Esophagus squamous epithelium (tissue), 5 donors: Measurements from ENCODE around the gene SOAT2. TPM values are rescaled to one million over a fixed set of nuclear protein-coding genes. Genes with fewer than 3 reads are reported as not detected.

ENCODE experiments used
- DNase-seq: peaks from one replicate; lab custom pipeline; 2025; lab: John Stamatoyannopoulos, UW
- H3K27ac ChIP-seq, 4 donors: fragments of 200-600 bp; sonication (generic); one replicate each; pipeline ENCODE4 v1.5.1; 2016 to 2019; ENCODE audit warnings: mild to moderate bottlenecking in 1 of 4
- H3K27me3 ChIP-seq, 4 donors: fragments of 200-600 bp; sonication (generic); 1 replicate in 3 of 4; 2 replicates in 1 of 4; pipeline versions ENCODE4 v1.5.1 to v1.6.0; 2017 to 2021; ENCODE audit warnings: antibody characterized with exemption in 1 of 4
- H3K36me3 ChIP-seq, 3 donors: fragments of 200-600 bp; sonication (generic); one replicate each; pipeline ENCODE4 v1.5.1; 2016 to 2019
- H3K4me1 ChIP-seq, 3 donors: fragments of 200-600 bp; sonication (generic); one replicate each; pipeline ENCODE4 v1.5.1; 2017 to 2019
- H3K4me3 ChIP-seq, 4 donors: fragments of 200-600 bp; sonication (generic); 1 replicate in 3 of 4; 2 replicates in 1 of 4; pipeline ENCODE4 v1.5.1; 2016 to 2019; ENCODE audit warnings: mild to moderate bottlenecking in 2 of 4, moderate library complexity in 1 of 4
- H3K9me3 ChIP-seq, 3 donors: fragments of 200-600 bp; sonication (generic); one replicate each; pipeline ENCODE4 v1.5.1; 2016 to 2019
- CTCF ChIP-seq, 6 experiments: fragments of 450-650 bp in 4 of 6; fragments of 200-600 bp in 2 of 6; sonication (generic) in 2 of 6; IDR thresholded peaks; one replicate each; pipeline ENCODE4 v1.5.1; 2016 to 2019; ENCODE audit warnings: antibody characterized with exemption in 6 of 6, mild to moderate bottlenecking in 4 of 6, moderate library complexity in 4 of 6
- POLR2A ChIP-seq, 4 donors: fragments of 450-650 bp; IDR thresholded peaks; one replicate each; pipeline ENCODE4 v1.6.1; 2017; ENCODE audit warnings: antibody characterized with exemption in 4 of 4, mild to moderate bottlenecking in 4 of 4, moderate library complexity in 3 of 4
- WGBS, 2 donors: methylation state at CpG; one replicate each; pipeline ENCODE4 v1.1.5; 2018; 5-methylcytosine and 5-hydroxymethylcytosine counted together
- intact Hi-C: fragments of 100-400 bp; cut with DNase I; formaldehyde crosslinking; loops from one replicate; pipeline ENCODE4 v1.15.0; 2022
- total RNA-seq, 4 donors: library from RNA; depleted of rRNA; stranded (reverse); fragments of >200 nt; gene quantifications; one replicate each; pipeline ENCODE4 v1.1.0, GENCODE V29; 2016
- donor health status: DM: yes; HTN: yes; CAD: no.

Gene SOAT2
- total RNA-seq, 4 donors from 2014 or later, result not detected

- TF ChIP-seq CTCF (IDR thresholded peaks at IDR 0.05), result no peak
- TF ChIP-seq POLR2A (IDR thresholded peaks at IDR 0.05), result no peak
- Histone ChIP-seq H3K4me1 (peaks cover 27 to 67% (median 39%) of the 10 kb centered on the region in 3 donors), H3K4me3 (no peak overlapping the region), H3K9me3 (no peaks in the 10 kb centered on the region), H3K27me3 (no peaks in the 10 kb centered on the region), H3K36me3 (peaks cover 0 to 14% (median 0%) of the 10 kb centered on the region in 3 donors), H3K27ac (no peak overlapping the region)
- WGBS, 2 donors, result 90 to 93% methylated on average over 3 to 6 of the region's 13 CpGs
- no peak for DNase-seq
- intact Hi-C loops, result loop anchor here (5.0 kb wide), 1 partner anchor 33 kb away; no protein-coding TSS in a partner anchor
These were observed 2.7 kb upstream of the SOAT2 start for GRCh38 chr12:53100466-53101151.

GRCh38 chr12:53101266-53101665, 2.0 kb upstream of the SOAT2 start:
- no peaks in the 10 kb centered on the region for H3K27me3 ChIP-seq
- 88 to 91% methylated on average over 7 of the region's 7 CpGs for WGBS, 2 donors
- H3K36me3 ChIP-seq, result peaks cover 0 to 14% (median 0%) of the 10 kb centered on the region in 3 donors
- peaks cover 27 to 61% (median 33%) of the 10 kb centered on the region in 3 donors for H3K4me1 ChIP-seq
- no peak overlapping the region for H3K4me3 ChIP-seq
- H3K9me3 ChIP-seq, result no peaks in the 10 kb centered on the region
- intact Hi-C loops, result loop anchor here (5.0 kb wide), 1 partner anchor 34 kb away; no protein-coding TSS in a partner anchor
- TF ChIP-seq CTCF (IDR thresholded peaks at IDR 0.05) (no peak), POLR2A (IDR thresholded peaks at IDR 0.05) (no peak)
- DNase-seq, result no peak
- H3K27ac ChIP-seq, result no peak overlapping the region

- Histone ChIP-seq H3K4me1 (peaks cover 21 to 56% (median 25%) of the 10 kb centered on the region in 3 donors), H3K9me3 (no peaks in the 10 kb centered on the region), H3K36me3 (peaks cover 0 to 14% (median 0%) of the 10 kb centered on the region in 3 donors), H3K27ac (peak overlapping the region in 1 of 4 donors; percentile 20), H3K27me3 (no peaks in the 10 kb centered on the region), H3K4me3 (no peak overlapping the region)
- 75 to 79% methylated on average over 9 to 10 of the region's 12 CpGs for WGBS, 2 donors
- TF ChIP-seq CTCF (IDR thresholded peaks at IDR 0.05) (no peak), POLR2A (IDR thresholded peaks at IDR 0.05) (no peak)
- intact Hi-C loops, result loop anchor here (5.0 kb wide), 1 partner anchor 35 kb away; no protein-coding TSS in a partner anchor
- no peak for DNase-seq
These were observed 1.1 kb upstream of the SOAT2 start for GRCh38 chr12:53101931-53102781.

- Histone ChIP-seq H3K4me3 (no peak overlapping the region), H3K27me3 (no peaks in the 10 kb centered on the region), H3K4me1 (peaks cover 5 to 40% (median 10%) of the 10 kb centered on the region in 3 donors), H3K9me3 (no peaks in the 10 kb centered on the region), H3K27ac (peak overlapping the region in 1 of 4 donors; percentile 20), H3K36me3 (peaks cover 0 to 14% (median 0%) of the 10 kb centered on the region in 3 donors)
- WGBS, 2 donors, result 50% methylated on average over 1 of the region's 3 CpGs; no CpG with 5 or more reads in 1 of the 2 donors
- intact Hi-C loops, result loop anchor here (5.0 kb wide), 1 partner anchor 37 kb away; no protein-coding TSS in a partner anchor
- TF ChIP-seq POLR2A (IDR thresholded peaks at IDR 0.05), result no peak
- no peak for TF ChIP-seq CTCF (IDR thresholded peaks at IDR 0.05)
- DNase-seq, result no peak
These were observed 597 bp downstream of the SOAT2 start for GRCh38 chr12:53103860-53104305.
